Measurements from ENCODE around the gene TBC1D9.

TBC1D9 gene

DNA sequence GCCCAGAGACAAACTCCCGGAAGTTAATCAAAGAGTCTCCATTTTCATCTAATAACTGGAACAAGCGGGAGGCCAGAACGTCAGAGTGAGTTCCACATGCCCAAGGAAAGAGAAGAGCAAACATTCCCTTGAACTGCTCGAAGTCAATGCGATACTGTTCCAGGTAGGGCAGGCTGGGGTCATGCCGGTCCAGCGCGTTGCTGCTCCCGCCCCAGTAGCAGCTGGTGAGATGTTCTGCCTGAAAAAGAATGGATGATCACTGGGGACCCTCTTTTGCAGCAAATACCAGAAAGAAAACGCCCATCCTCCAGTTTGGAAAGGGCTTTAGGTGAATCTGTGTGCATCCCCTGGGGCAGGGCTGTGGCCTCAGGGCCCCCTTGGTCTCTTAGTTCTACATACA, 122.2 kb downstream of the TBC1D9 start:
- no peak overlapping the region for H2AK5ac ChIP-seq (ENCODE audit: low read depth, low read length)
- no peak overlapping the region for H2BK15ac ChIP-seq (ENCODE audit: low read length)

DNA sequence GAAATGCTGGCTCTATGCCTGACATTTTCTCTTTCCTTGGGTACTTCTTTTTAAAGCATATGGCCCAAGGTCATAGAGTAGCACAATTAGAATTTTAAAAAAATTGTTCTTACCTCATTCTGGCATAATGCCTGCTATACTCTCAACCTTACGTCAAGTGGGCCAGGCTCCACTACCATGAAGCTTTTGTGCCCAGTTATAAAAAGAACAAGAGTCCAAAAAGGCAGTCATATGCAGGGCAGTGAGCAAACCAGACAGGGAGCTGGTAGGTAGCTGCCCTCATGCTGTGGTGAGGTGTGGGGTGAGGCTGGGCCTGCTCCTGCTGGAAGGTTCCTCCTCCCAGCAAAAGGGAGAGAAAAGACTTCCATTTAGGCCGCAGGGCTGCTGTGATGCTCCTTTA, 123.1 kb downstream of the TBC1D9 start:
- H2AK5ac ChIP-seq (ENCODE audit: low read depth, low read length): no peak overlapping the region
- H3K4me2 ChIP-seq (ENCODE audit: insufficient read depth, low read length, poor library complexity, severe bottlenecking): no peak overlapping the region
- H3K79me1 ChIP-seq (ENCODE audit: low read depth, low read length): no peaks in the 10 kb centered on the region
- no peak overlapping the region for H2BK12ac ChIP-seq (ENCODE audit: low read length)
- no peak overlapping the region for H3K9ac ChIP-seq (ENCODE audit: low read depth, low read length, poor library complexity)
- no peak overlapping the region for H4K91ac ChIP-seq (ENCODE audit: low read depth, low read length, poor library complexity)
- no peaks in the 10 kb centered on the region for H3K27me3 ChIP-seq (ENCODE audit: control insufficient read depth in 3 of 3, insufficient read depth in 3 of 3, low read depth in 1 of 3, low read length in 3 of 3)
- no peak overlapping the region for H3K4me3 ChIP-seq (ENCODE audit: low read length in 2 of 2)
- H3K36me3 ChIP-seq (replicated peaks in 1 of 2; ENCODE audit: control insufficient read depth in 2 of 2, insufficient read depth in 2 of 2, low read length in 2 of 2): peaks cover 13 to 49% of the 10 kb centered on the region in 2 donors
- H2BK120ac ChIP-seq (ENCODE audit: low read depth, low read length): no peak overlapping the region
- no CpG with 5 or more reads among the region's 2 CpGs for WGBS, 2 donors (ENCODE audit: extremely low coverage in 2 of 2, insufficient read length in 2 of 2, insufficient replicate concordance in 1 of 2)
- no peak overlapping the region for H3K18ac ChIP-seq (ENCODE audit: low read length)
- H4K8ac ChIP-seq (ENCODE audit: low read depth, low read length): no peak overlapping the region
- H3K4ac ChIP-seq (ENCODE audit: low read length): no peak overlapping the region
- H3K23ac ChIP-seq (ENCODE audit: low read depth, low read length, poor library complexity): no peak overlapping the region
- H2AFZ ChIP-seq (ENCODE audit: low read length): no peak overlapping the region
- H3K27ac ChIP-seq (replicated peaks; ENCODE audit: low read length): no peak overlapping the region
- H3K4me1 ChIP-seq (ENCODE audit: control insufficient read depth in 2 of 2, insufficient read depth in 1 of 2, low read depth in 1 of 2, low read length in 2 of 2): peaks cover 4 to 8% of the 10 kb centered on the region in 2 donors
- H2BK15ac ChIP-seq (ENCODE audit: low read length): no peak overlapping the region
- no peaks in the 10 kb centered on the region for H3K9me3 ChIP-seq (replicated peaks in 1 of 2; ENCODE audit: control insufficient read depth in 2 of 2, insufficient read depth in 1 of 2, low read depth in 1 of 2, low read length in 2 of 2)
- DNase-seq (ENCODE audit: low spot score): no peak
- H3K14ac ChIP-seq (ENCODE audit: low read length): no peak overlapping the region
- H2BK5ac ChIP-seq (ENCODE audit: low read length): no peak overlapping the region

More for the DNA sequence above, 122.2 kb downstream of the TBC1D9 start:
- Histone ChIP-seq H3K18ac (ENCODE audit: low read length) (no peak overlapping the region), H2BK120ac (ENCODE audit: low read depth, low read length) (no peak overlapping the region), H3K14ac (ENCODE audit: low read length) (no peak overlapping the region), H3K23ac (ENCODE audit: low read depth, low read length, poor library complexity) (no peak overlapping the region), H3K27ac (replicated peaks; ENCODE audit: low read length) (no peak overlapping the region), H3K79me1 (ENCODE audit: low read depth, low read length) (no peaks in the 10 kb centered on the region), H3K4me1 (ENCODE audit: control insufficient read depth in 2 of 2, insufficient read depth in 1 of 2, low read depth in 1 of 2, low read length in 2 of 2) (peaks cover 4 to 8% of the 10 kb centered on the region in 2 donors), H4K91ac (ENCODE audit: low read depth, low read length, poor library complexity) (no peak overlapping the region), H3K27me3 (ENCODE audit: control insufficient read depth in 3 of 3, insufficient read depth in 3 of 3, low read depth in 1 of 3, low read length in 3 of 3) (no peaks in the 10 kb centered on the region), H4K8ac (ENCODE audit: low read depth, low read length) (no peak overlapping the region), H3K4me2 (ENCODE audit: insufficient read depth, low read length, poor library complexity, severe bottlenecking) (no peak overlapping the region), H2BK12ac (ENCODE audit: low read length) (no peak overlapping the region), H2BK5ac (ENCODE audit: low read length) (no peak overlapping the region), H2AFZ (ENCODE audit: low read length) (no peak overlapping the region), H3K9me3 (replicated peaks in 1 of 2; ENCODE audit: control insufficient read depth in 2 of 2, insufficient read depth in 1 of 2, low read depth in 1 of 2, low read length in 2 of 2) (no peaks in the 10 kb centered on the region), H3K36me3 (replicated peaks in 1 of 2; ENCODE audit: control insufficient read depth in 2 of 2, insufficient read depth in 2 of 2, low read length in 2 of 2) (peaks cover 10 to 49% of the 10 kb centered on the region in 2 donors), H3K4ac (ENCODE audit: low read length) (no peak overlapping the region), H3K9ac (ENCODE audit: low read depth, low read length, poor library complexity) (no peak overlapping the region), H3K4me3 (ENCODE audit: low read length in 2 of 2) (no peak overlapping the region)
- no peak for DNase-seq (ENCODE audit: low spot score)
- no CpG with 5 or more reads among the region's 10 CpGs for WGBS, 2 donors (ENCODE audit: extremely low coverage in 2 of 2, insufficient read length in 2 of 2, insufficient replicate concordance in 1 of 2)

DNA sequence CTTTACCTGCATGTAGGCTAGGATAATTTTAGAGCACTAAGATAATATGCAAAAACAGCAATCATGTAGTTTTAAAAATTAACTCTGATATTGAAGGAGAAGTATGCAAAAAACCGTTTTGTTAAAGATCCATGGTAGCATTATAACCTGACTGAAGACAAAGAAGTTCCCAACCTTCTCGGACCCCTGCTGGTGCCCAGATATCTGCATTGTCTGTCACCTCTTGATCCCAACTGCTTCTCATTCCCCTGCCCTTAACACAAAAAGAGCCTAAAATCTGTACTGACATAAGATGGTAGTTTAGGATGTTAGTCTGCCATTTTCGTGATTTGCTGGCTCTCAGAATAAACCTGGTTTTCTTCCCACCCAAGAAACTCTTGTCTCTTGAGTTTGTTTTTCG, 125.9 kb downstream of the TBC1D9 start:
- H3K14ac ChIP-seq (ENCODE audit: low read length): no peak overlapping the region
- DNase-seq (ENCODE audit: low spot score): no peak
- no peak overlapping the region for H3K27ac ChIP-seq (replicated peaks; ENCODE audit: low read length)
- H4K91ac ChIP-seq (ENCODE audit: low read depth, low read length, poor library complexity): no peak overlapping the region
- no peak overlapping the region for H2BK15ac ChIP-seq (ENCODE audit: low read length)
- WGBS, 2 donors (ENCODE audit: extremely low coverage in 2 of 2, insufficient read length in 2 of 2, insufficient replicate concordance in 1 of 2): no CpG with 5 or more reads among the region's 4 CpGs
- H3K4me2 ChIP-seq (ENCODE audit: insufficient read depth, low read length, poor library complexity, severe bottlenecking): no peak overlapping the region
- H3K9ac ChIP-seq (ENCODE audit: low read depth, low read length, poor library complexity): no peak overlapping the region
- H3K27me3 ChIP-seq (ENCODE audit: control insufficient read depth in 3 of 3, insufficient read depth in 3 of 3, low read depth in 1 of 3, low read length in 3 of 3): no peaks in the 10 kb centered on the region
- no peak overlapping the region for H2AFZ ChIP-seq (ENCODE audit: low read length)
- no peak overlapping the region for H3K4ac ChIP-seq (ENCODE audit: low read length)
- H3K18ac ChIP-seq (ENCODE audit: low read length): no peak overlapping the region
- no peak overlapping the region for H2BK5ac ChIP-seq (ENCODE audit: low read length)
- H3K4me1 ChIP-seq (ENCODE audit: control insufficient read depth in 2 of 2, insufficient read depth in 1 of 2, low read depth in 1 of 2, low read length in 2 of 2): peaks cover 0 to 3% of the 10 kb centered on the region in 2 donors
- no peak overlapping the region for H2BK12ac ChIP-seq (ENCODE audit: low read length)
- H4K8ac ChIP-seq (ENCODE audit: low read depth, low read length): no peak overlapping the region
- no peak overlapping the region for H2AK5ac ChIP-seq (ENCODE audit: low read depth, low read length)
- no peak overlapping the region for H3K4me3 ChIP-seq (ENCODE audit: low read length in 2 of 2)
- H3K9me3 ChIP-seq (replicated peaks in 1 of 2; ENCODE audit: control insufficient read depth in 2 of 2, insufficient read depth in 1 of 2, low read depth in 1 of 2, low read length in 2 of 2): no peaks in the 10 kb centered on the region
- H3K36me3 ChIP-seq (replicated peaks in 1 of 2; ENCODE audit: control insufficient read depth in 2 of 2, insufficient read depth in 2 of 2, low read length in 2 of 2): peaks cover 18 to 64% of the 10 kb centered on the region in 2 donors
- no peaks in the 10 kb centered on the region for H3K79me1 ChIP-seq (ENCODE audit: low read depth, low read length)
- H2BK120ac ChIP-seq (ENCODE audit: low read depth, low read length): no peak overlapping the region
- no peak overlapping the region for H3K23ac ChIP-seq (ENCODE audit: low read depth, low read length, poor library complexity)

DNA sequence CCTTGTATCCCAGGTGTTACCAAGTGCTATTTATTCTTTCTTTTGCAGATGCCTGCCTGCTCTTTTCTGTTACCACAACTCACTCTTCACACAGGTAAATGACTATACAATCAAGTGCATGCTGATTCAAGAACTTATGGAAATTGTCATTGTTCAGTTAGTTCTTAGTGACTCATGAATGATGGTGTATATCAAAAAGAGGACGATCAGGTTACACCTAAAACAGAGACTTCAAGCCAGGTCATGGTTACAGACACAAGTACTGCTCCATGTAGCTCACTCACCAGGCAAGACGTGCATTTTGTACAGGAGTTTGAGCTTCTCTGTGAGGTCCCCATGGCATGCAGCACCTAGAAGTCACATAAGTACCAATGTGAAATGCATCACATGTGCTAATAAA, 128.2 kb downstream of the TBC1D9 start:
- Histone ChIP-seq H2BK12ac (ENCODE audit: low read length) (no peak overlapping the region), H3K4me1 (ENCODE audit: control insufficient read depth in 2 of 2, insufficient read depth in 1 of 2, low read depth in 1 of 2, low read length in 2 of 2) (peaks cover 0 to 3% of the 10 kb centered on the region in 2 donors), H3K18ac (ENCODE audit: low read length) (no peak overlapping the region), H3K27ac (replicated peaks; ENCODE audit: low read length) (no peak overlapping the region), H3K4ac (ENCODE audit: low read length) (no peak overlapping the region), H4K8ac (ENCODE audit: low read depth, low read length) (no peak overlapping the region), H2AK5ac (ENCODE audit: low read depth, low read length) (no peak overlapping the region), H3K14ac (ENCODE audit: low read length) (no peak overlapping the region), H2BK120ac (ENCODE audit: low read depth, low read length) (no peak overlapping the region), H3K9me3 (replicated peaks in 1 of 2; ENCODE audit: control insufficient read depth in 2 of 2, insufficient read depth in 1 of 2, low read depth in 1 of 2, low read length in 2 of 2) (no peaks in the 10 kb centered on the region), H3K9ac (ENCODE audit: low read depth, low read length, poor library complexity) (no peak overlapping the region), H3K79me1 (ENCODE audit: low read depth, low read length) (no peaks in the 10 kb centered on the region), H2AFZ (ENCODE audit: low read length) (no peak overlapping the region), H2BK15ac (ENCODE audit: low read length) (no peak overlapping the region), H3K4me3 (ENCODE audit: low read length in 2 of 2) (no peak overlapping the region), H2BK5ac (ENCODE audit: low read length) (no peak overlapping the region), H3K4me2 (ENCODE audit: insufficient read depth, low read length, poor library complexity, severe bottlenecking) (no peak overlapping the region), H3K27me3 (ENCODE audit: control insufficient read depth in 3 of 3, insufficient read depth in 3 of 3, low read depth in 1 of 3, low read length in 3 of 3) (no peaks in the 10 kb centered on the region), H3K23ac (ENCODE audit: low read depth, low read length, poor library complexity) (no peak overlapping the region), H4K91ac (ENCODE audit: low read depth, low read length, poor library complexity) (no peak overlapping the region), H3K36me3 (replicated peaks in 1 of 2; ENCODE audit: control insufficient read depth in 2 of 2, insufficient read depth in 2 of 2, low read length in 2 of 2) (peaks cover 13 to 59% of the 10 kb centered on the region in 2 donors)
- no peak for DNase-seq (ENCODE audit: low spot score)
- no CpG with 5 or more reads among the region's 2 CpGs for WGBS, 2 donors (ENCODE audit: extremely low coverage in 2 of 2, insufficient read length in 2 of 2, insufficient replicate concordance in 1 of 2)
